VCaP (cell line): ENCODE measurements around the gene PSG1.
A peak's percentile ranks its signal among the peaks of the same experiment; 100 is the strongest.
"Not testable (repeated sequence)": the region's sequence is repeated elsewhere in the genome, so short reads cannot be mapped to it uniquely, and the experiment has no call there.

Source experiments
- H3K27ac ChIP-seq: fragments of 450-650 bp; 2 replicates; pipeline ENCODE4 v1.5.1; 2017
- CTCF ChIP-seq: fragments of 450-650 bp; conservative IDR thresholded peaks from 2 replicates; pipeline ENCODE4 v1.5.1; 2017; ENCODE audit warnings: mild to moderate bottlenecking, moderate library complexity

The PSG1 gene

GRCh38 chr19:42879613-42880012 lies at the start of gene PSG1:
TSS of gene PSG1 (minus strand) at chr19:42879713. CDS start at chr19:42879581, 132 bp downstream.
- no peak for TF ChIP-seq CTCF
- no peak within 1 kb of the TSS for H3K27ac ChIP-seq

GRCh38 chr19:42928896-42929295 lies 49.4 kb upstream of the PSG1 start:
- TF ChIP-seq CTCF = no peak
- no peak overlapping the region for H3K27ac ChIP-seq

GRCh38 chr19:42926781-42927180 lies 47.3 kb upstream of the PSG1 start:
- H3K27ac ChIP-seq = no peak overlapping the region
- no peak for TF ChIP-seq CTCF

- peak; percentile 79 for TF ChIP-seq CTCF
- H3K27ac ChIP-seq = not testable (repeated sequence)
Measured at GRCh38 chr19:42923106-42923505, 43.6 kb upstream of the PSG1 start.

- H3K27ac ChIP-seq = not testable (repeated sequence)
Measured at GRCh38 chr19:42920971-42921370, 41.5 kb upstream of the PSG1 start.

- peak; percentile 19; the same call in 1 of the 2 replicates for TF ChIP-seq CTCF
- no peak overlapping the region for H3K27ac ChIP-seq
Measured at GRCh38 chr19:42919757-42920079, 40.2 kb upstream of the PSG1 start.

- not testable (repeated sequence) for H3K27ac ChIP-seq
Measured at GRCh38 chr19:42919070-42919756, 39.7 kb upstream of the PSG1 start.

GRCh38 chr19:42918377-42919069 lies 39.0 kb upstream of the PSG1 start:
- H3K27ac ChIP-seq = not testable (repeated sequence)

GRCh38 chr19:42917634-42918033 lies 38.1 kb upstream of the PSG1 start, which contains the start of gene PSG6:
TSS of gene PSG6 (minus strand) at chr19:42917894. CDS start at chr19:42917792, 102 bp downstream.
- not testable (repeated sequence) for H3K27ac ChIP-seq

- not testable (repeated sequence) for H3K27ac ChIP-seq
Measured at GRCh38 chr19:42916931-42917330, 37.4 kb upstream of the PSG1 start.

- not testable (repeated sequence) for H3K27ac ChIP-seq
Measured at GRCh38 chr19:42913516-42913915, 34.0 kb upstream of the PSG1 start.

- not testable (repeated sequence) for H3K27ac ChIP-seq
Measured at GRCh38 chr19:42912941-42913340, 33.4 kb upstream of the PSG1 start.

GRCh38 chr19:42911731-42912130 lies 32.2 kb upstream of the PSG1 start:
- not testable (repeated sequence) for H3K27ac ChIP-seq

GRCh38 chr19:42906162-42906561 lies 26.6 kb upstream of the PSG1 start:
- H3K27ac ChIP-seq = not testable (repeated sequence)

GRCh38 chr19:42900561-42900960 lies 21.0 kb upstream of the PSG1 start:
- H3K27ac ChIP-seq = not testable (repeated sequence)
